HuH-7 (cell line): ENCODE measurements around the gene MST1.

ENCODE experiments used
- DNase-seq: peaks from one replicate; pipeline ENCODE4 v3.0.0; 2011; ENCODE audit warnings: low spot score

The MST1 gene

DNA sequence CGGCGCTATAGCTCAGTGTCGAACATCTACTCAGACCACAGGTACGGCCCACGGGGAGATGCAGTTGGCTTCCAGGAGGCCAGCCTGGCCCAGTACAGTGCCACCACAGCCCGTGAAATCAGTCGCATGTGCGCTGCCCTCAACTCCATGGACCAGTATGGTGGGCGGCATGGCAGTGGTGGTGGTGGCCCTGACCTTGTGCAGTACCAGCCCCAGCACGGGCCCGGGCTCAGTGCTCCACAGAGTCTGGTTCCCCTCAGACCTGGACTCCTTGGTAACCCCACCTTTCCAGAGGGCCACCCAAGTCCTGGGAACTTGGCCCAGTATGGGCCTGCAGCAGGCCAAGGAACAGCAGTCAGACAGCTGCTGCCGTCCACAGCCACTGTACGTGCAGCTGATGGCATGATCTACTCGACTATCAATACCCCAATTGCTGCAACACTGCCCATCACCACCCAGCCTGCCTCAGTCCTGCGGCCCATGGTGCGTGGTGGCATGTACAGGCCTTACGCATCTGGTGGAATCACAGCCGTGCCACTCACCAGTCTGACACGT is 33.5 kb downstream of the MST1 start:
- DNase-seq, result no peak

DNA sequence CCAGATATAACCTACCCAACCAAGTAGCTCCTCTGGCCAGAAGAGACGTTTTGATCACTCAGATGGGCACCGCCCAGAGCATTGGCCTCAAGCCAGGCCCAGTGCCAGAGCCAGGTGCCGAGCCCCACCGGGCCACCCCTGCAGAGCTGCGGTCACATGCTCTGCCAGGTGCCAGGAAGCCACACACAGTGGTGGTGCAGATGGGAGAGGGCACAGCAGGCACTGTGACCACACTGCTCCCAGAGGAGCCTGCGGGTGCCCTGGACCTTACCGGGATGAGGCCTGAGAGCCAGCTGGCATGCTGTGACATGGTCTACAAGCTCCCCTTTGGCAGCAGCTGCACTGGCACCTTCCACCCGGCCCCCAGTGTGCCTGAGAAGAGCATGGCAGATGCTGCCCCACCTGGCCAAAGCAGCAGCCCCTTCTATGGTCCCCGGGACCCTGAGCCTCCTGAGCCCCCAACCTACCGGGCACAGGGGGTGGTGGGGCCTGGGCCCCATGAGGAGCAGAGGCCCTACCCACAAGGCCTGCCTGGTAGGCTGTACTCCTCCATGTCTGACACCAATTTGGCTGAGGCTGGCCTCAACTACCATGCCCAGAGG is 34.2 kb downstream of the MST1 start:
- DNase-seq, result no peak

DNA sequence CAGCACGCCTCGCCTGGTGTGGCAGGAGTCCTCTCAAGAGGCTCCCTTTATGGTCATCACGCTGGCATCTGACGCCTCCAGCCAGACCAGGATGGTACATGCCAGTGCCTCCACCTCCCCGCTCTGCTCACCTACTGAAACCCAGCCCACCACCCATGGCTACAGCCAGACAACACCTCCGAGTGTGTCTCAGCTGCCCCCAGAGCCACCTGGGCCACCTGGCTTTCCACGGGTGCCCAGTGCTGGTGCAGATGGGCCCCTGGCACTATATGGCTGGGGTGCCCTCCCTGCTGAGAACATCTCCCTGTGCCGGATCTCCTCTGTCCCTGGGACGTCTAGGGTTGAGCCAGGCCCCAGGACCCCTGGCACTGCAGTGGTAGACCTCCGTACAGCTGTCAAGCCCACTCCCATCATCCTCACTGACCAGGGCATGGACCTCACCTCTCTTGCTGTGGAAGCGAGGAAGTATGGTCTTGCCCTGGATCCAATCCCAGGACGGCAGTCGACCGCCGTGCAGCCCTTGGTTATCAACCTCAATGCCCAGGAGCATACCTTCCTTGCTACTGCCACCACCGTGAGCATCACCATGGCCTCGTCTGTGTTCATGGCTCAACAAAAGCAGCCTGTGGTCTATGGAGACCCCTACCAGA is 35.0 kb downstream of the MST1 start:
- DNase-seq, result no peak

DNA sequence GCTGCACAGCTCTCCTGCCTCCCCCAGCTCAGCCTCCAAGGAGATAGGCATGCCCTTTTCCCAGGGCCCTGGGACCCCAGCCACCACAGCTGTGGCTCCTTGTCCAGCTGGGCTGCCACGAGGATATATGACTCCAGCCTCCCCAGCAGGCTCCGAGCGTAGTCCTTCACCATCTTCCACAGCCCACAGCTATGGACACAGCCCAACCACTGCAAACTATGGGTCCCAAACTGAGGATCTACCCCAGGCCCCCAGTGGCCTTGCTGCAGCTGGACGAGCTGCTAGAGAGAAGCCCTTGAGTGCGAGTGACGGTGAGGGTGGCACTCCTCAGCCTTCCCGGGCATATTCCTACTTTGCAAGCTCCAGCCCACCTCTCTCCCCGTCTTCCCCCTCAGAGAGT is 35.7 kb downstream of the MST1 start:
- DNase-seq, result no peak

DNA sequence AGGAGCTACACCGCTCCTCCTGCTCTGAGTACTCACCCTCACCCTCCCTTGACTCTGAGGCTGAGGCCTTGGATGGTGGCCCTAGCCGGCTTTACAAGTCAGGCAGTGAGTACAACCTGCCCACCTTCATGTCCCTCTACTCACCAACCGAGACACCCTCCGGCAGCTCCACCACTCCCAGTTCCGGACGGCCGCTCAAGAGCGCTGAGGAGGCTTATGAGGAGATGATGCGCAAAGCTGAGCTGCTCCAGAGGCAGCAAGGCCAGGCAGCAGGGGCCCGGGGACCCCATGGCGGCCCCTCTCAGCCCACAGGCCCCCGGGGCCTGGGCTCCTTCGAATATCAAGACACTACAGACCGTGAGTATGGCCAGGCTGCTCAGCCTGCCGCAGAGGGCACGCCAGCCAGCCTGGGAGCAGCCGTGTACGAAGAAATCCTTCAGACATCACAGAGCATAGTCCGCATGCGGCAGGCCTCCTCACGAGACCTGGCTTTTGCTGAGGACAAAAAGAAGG is 36.3 kb downstream of the MST1 start:
- DNase-seq, result no peak

DNA sequence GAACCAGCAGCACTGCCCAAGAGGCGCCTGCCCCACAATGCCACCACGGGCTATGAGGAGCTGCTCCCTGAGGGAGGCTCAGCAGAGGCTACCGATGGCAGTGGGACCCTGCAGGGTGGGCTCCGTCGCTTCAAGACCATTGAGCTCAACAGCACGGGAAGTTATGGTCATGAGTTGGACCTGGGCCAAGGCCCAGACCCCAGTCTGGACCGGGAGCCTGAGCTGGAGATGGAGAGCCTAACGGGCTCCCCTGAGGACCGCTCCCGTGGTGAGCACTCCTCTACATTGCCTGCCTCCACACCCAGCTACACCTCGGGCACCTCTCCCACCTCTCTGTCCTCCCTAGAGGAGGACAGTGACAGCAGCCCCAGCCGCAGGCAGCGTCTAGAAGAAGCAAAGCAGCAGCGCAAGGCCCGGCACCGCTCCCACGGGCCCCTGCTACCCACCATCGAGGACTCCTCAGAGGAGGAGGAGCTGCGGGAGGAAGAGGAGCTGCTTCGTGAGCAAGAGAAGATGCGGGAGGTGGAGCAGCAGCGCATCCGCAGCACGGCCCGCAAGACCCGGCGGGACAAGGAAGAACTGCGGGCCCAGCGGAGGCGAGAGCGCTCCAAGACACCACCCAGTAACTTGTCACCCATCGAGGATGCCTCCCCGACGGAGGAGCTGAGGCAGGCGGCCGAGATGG is 36.9 kb downstream of the MST1 start:
- no peak for DNase-seq

DNA sequence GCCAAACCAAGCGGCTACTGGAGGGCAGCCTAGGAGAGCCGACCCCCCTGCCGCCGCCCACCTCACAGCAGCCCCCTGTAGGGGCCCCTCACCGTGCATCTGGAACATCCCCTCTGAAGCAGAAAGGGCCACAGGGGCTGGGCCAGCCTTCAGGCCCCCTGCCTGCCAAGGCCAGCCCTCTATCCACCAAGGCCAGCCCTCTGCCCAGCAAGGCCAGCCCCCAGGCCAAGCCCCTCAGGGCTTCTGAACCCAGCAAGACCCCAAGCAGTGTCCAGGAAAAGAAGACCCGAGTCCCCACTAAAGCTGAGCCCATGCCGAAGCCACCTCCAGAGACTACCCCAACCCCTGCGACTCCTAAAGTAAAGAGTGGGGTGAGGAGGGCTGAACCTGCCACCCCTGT is 38.6 kb downstream of the MST1 start:
- no peak for DNase-seq

DNA sequence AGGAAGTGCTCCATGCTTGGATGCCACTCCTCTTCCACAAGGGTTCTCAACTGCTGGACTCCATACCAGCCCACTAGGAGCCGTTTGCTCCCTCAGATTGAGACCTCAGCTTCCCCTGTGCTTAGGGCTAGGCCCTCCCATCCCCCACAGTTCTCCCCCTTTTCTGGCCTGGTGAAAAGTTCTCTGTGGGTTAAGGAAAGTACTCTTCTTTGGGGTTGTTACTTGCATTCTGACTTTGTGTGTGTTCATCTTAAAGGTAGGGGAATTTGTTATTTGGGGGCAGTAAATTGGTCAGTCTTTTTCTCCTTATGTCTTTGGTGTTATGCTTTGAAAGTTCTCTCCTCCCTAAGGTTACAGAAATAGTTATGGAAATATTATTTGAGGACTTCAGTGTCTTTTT is 39.1 kb downstream of the MST1 start:
- DNase-seq, result no peak

DNA sequence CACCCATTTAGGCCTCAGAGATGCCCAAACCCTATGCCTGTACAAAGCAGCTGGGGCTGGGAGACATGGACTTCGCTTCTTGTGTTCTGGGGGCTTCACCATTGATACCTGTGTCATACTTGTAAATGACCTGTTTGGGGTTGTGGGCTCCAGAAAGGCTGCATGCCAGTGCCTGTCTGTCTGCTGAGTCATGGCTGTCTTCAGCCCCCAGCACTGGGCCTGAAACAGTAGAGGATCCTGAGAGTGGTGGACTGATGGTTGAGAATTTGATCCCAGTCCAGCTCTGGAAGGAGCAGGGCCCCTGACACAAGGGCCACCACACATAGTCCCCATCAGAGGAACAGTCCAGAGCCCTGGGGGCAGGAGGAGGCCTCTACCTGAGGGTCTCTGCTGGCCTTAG is 39.7 kb downstream of the MST1 start:
- no peak for DNase-seq

DNA sequence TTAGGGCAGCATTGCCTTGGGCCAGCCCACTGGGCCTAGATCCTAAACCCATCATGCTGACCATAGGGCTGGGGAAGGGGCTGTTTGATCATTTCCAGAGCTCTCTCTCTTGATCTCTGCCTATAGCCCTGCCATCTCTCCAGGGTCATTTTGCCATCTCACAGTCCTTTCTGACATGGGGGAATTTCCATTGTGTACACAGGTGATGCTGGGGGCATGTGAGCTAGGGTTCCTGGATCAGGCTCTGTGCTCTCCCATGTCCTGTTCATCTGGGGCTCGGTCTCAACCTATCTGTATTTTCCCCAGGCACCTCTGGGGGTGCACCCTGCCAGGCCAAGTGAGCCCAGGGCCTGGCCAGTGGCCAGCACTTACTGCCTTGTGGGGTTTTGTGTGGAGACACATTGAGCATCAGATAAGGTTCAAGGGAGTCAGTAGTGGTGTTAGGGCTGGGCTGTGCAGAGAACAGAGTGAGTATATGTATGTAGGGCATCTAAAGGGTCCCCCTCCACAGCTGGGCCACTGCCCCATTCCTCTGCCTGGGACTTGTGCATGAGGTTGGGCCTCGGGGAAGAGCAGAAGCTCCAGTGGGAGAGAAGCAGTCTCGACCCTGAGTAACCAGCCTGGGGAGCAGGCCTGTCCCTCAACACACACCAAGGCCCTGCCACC is 40.8 kb downstream of the MST1 start:
- no peak for DNase-seq

DNA sequence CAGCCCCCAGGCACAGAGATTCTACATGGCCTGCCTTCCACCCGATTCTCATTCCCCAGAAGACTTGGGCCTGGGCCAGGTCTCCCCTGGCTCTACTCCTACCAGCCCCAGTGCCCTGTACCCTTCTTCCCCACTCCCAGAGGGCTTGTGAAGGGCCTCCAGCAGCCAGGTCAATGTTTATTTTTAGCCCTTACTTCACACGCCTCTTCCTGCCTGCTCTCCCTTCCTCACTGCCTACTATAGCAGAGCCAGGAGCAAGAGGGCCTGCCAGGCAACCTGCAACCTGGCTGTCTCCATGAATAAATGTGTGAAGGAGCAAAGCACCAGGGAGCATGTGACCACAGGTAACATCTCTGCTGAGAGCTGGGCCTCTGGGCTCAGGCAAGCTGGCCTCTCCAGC is 41.5 kb downstream of the MST1 start:
- no peak for DNase-seq

DNA sequence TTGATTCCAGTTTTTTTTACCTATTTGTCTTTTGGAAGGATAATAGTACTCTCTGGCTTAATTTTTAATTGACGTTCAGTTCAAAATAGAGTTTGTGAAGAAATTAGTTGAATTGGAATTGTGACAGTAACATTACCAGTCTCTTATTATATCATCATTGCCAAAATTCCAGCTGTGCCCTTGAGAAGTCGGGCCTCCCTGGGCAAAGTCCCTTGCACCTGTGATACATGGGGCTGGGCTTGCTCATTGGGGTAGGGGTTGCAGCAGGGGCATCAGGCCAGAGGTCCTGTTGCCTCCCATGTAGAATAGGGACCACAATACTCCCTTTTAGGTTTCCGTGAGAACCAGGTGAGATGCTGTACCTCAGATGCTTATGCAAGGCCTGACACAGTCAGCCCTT is 43.0 kb downstream of the MST1 start:
- DNase-seq, result no peak

DNA sequence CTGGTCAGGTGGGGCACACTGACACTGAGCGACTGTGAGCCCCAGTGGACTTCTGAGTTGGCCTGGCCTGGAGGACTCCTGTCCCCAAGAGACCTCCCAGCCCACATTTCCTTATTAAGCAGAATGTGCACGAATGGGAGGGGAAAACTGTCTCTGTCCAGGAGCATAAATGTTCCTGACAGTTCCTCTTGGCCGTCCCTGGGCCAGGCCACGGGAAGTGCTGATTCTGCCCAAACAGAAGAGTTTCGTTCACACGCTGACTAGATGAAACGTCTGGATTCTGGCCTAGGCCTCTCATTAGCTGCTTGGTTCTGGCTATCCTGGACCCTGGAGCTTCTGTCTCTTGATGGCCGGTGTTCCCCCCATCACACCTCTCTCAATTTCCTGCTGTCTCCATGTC is 44.6 kb downstream of the MST1 start:
- DNase-seq, result no peak

DNA sequence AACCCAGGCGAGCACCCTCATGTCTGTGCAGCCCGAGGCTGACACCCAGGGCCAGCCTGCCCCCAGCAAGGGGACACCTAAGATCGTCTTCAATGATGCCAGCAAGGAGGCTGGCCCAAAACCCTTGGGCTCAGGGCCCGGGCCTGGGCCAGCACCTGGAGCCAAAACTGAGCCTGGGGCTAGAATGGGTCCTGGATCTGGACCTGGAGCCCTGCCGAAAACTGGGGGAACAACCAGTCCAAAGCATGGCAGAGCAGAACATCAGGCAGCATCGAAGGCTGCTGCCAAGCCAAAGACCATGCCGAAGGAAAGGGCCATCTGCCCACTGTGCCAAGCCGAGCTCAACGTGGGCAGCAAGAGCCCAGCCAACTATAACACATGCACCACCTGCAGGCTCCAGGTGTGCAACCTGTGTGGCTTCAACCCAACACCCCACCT is 46.5 kb downstream of the MST1 start:
- DNase-seq, result no peak

DNA sequence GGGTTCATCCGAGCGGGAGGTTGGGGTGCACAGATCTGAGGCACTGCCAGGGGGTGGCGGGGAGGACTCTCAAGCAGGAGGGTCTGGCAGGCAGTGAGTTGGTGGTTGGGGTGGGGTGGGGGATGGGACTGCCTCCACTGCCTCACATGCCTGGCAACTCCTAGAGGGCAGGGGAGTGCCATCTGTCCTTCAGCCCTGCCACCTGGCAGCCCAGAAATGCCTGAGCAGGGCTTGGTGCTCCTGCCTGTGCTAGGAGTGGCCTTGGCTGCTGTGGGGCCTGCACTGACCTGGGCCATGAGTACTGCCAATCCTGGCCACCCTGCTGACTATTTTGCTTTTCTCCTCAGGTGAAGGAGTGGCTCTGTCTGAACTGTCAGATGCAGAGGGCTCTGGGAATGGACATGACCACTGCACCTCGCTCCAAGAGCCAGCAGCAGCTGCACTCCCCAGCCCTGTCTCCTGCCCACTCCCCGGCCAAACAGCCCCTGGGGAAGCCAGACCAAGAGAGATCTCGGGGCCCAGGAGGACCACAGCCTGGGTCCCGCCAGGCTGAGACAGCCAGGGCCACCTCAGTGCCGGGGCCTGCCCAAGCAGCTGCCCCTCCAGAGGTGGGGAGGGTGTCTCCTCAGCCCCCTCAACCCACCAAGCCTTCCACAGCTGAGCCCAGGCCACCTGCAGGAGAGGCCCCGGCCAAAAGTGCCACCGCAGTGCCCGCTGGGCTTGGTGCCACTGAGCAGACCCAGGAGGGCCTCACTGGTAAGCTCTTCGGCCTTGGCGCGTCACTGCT is 47.2 kb downstream of the MST1 start:
- DNase-seq, result no peak

DNA sequence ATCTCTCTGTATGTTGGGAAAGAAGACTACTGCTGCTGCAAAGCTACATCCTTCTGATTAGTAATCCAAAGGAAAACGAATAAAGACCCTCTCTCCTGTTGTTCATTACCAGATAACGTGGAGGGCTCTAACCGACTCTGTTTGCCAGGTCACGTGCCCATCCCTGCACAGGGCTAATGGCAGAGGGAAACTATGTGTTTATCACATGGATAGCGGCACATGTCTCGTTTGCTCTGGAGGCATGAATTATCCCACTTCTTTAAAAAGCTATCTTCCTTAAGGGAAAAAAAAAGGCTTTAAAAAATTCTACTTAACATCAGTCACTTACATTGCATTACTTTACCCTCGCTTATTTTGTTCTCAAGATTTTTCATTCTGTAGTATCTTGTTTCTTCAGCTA is 48.0 kb downstream of the MST1 start:
- DNase-seq, result no peak

DNA sequence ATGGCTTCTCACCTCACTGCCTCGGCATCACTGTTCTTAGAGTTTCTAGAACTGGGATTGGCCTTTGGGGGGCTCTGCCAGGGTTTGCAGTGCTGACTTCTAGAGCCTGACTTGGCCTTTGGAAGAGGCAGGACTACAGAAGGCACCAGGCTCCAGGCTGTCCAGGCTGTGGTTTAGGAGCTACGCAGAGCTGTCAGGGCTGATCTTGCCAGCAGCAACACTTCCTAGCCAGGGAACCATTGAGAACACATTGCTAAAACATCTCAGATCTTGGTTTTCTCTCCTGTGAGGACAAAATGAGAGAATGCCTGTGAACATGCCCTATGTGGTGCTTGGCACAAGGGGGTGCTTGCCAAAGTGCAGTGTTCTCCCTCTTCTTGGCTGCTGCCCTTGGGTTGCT is 49.7 kb downstream of the MST1 start:
- no peak for DNase-seq

DNA sequence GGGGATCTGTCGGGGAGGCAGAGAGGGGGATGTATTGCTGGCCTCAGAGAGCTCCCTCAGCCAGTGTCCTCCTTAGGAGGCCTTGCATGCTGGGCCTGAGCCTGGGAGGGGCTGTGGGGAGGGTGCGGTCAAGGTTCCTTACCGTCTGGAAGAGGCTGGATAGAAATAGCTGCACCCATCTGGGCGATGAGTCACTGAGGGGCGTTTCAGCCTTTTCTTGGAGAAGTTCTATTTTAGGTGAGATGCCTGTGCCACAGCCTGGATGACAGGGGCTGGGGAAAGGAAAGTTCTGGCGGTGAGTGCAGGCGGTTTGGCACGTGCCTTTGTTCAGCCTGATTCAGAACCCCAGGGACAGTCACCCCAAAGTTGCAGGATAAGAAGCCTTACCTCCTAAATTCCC is 50.8 kb downstream of the MST1 start:
- DNase-seq, result no peak

DNA sequence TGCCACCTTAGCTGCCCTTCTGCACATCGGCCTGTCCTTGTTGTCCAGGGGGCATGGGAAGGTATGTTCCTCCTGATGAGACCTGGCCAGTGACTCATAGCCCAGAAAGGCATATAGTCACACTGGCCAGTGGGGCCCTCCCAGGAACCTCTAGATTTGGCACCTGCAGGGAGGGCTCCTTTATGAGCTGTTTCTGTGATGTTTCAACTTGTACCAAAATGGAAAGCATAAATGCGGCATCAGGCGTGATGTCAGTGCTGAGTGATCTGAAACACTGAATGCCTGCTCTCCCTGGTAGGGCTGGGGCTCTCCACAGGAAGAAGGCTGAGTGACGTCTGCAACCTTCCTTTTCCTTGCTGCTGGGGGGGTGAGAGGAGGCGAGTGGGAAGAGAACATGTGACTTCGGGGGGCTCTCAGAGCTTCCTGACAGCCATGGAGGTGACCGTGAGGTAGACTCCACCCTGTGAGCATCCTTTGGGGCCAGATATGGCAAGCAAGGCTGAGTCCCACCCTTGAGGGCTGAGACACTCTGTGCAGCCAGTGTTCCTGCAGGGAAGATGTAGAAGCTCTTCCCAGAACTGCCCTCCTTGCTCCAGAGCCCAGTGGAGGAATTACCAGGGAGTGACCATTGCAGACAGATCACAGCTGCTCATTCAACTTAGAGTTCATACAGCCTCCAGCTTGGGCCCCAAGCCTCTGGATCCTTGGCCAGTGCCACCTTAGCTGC is 52.2 kb downstream of the MST1 start:
- no peak for DNase-seq

DNA sequence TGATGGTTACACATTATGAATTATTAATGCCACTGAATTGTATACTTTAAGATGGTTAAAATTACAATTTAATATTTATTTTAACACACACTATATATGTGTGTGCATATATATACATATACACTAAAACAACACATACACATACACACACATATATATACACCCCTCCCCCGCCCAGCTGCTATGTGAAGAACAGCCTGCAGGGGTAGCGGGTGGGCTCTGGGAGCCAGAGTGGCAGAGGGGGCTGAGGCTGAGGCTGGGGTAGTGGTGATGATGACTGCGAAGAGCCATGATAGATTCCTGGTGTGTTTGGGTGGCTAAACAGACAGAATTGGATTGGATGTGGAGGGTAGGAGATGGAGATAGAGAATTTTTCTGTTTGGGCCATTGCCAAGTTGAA is 54.5 kb downstream of the MST1 start:
- no peak for DNase-seq
